T-cell (primary cell): Measurements from ENCODE around the gene WBP2. TPM values are rescaled to one million over a fixed set of nuclear protein-coding genes. Genes with fewer than 3 reads are reported as not detected.
A peak's percentile ranks its signal among the peaks of the same experiment; 100 is the strongest.
"Not testable (repeated sequence)": the region's sequence is repeated elsewhere in the genome, so short reads cannot be mapped to it uniquely, and the experiment has no call there.

Source experiments
- ATAC-seq, 4 experiments: fragments of 200-7000 bp in 3 of 4; fragments of 150-1000 bp in 1 of 4; cut with Tn5 transposase; replicated peaks in 1 of 4; 1 replicate in 3 of 4; 2 replicates in 1 of 4; pipeline ENCODE4 v1.10.0; 2021; ENCODE audit warnings: moderate library complexity in 3 of 4, mild to moderate bottlenecking in 2 of 4, moderate number of reproducible peaks in 1 of 4
- CTCF ChIA-PET, 2 donors: fragments of 300-600 bp; sonication (Branson Sonifier 250); formaldehyde crosslinking; loops; one replicate each; lab custom pipeline; 2022; ENCODE audit warnings: antibody characterized with exemption in 2 of 2; lab: Charles Lee
- POLR2A ChIA-PET, 2 donors: fragments of 300-600 bp; sonication (Branson Sonifier 250); formaldehyde crosslinking; loops; one replicate each; lab custom pipeline; 2022; ENCODE audit warnings: antibody characterized with exemption in 2 of 2; lab: Charles Lee
- DNase-seq, 35 experiments: peaks; one replicate each; pipeline versions ENCODE4 v3.0.0 to v3.0.0-alpha.2; 2013 to 2023
- H3K27ac ChIP-seq: one replicate; pipeline ENCODE4 v1.5.1; 2013; ENCODE audit warnings: low read length
- H3K27me3 ChIP-seq, 2 experiments: replicated peaks in 1 of 2; 1 replicate in 1 of 2; 2 replicates in 1 of 2; pipeline versions ENCODE4 v1.6.1 to v1.7.0; 2013; ENCODE audit warnings: low read length in 1 of 2, mixed read lengths in 1 of 2; ENCODE audit not compliant: control insufficient read depth in 2 of 2, insufficient read depth in 2 of 2; ENCODE audit errors: extremely low read depth in 1 of 2
- H3K36me3 ChIP-seq, 2 donors: 1 replicate in 1 of 2; 2 replicates in 1 of 2; pipeline versions ENCODE4 v1.6.1 to v1.7.0; 2013; ENCODE audit warnings: low read length in 1 of 2; ENCODE audit not compliant: control insufficient read depth in 2 of 2, insufficient read depth in 1 of 2; ENCODE audit errors: extremely low read depth in 1 of 2
- H3K4me1 ChIP-seq, 2 experiments: 1 replicate in 1 of 2; 2 replicates in 1 of 2; pipeline versions ENCODE4 v1.6.1 to v1.7.0; 2013; ENCODE audit warnings: low read length in 2 of 2, mixed read lengths in 1 of 2; ENCODE audit not compliant: insufficient read depth in 2 of 2, control insufficient read depth in 1 of 2; ENCODE audit errors: extremely low read depth in 1 of 2
- H3K4me3 ChIP-seq, 2 donors: 1 replicate in 1 of 2; 2 replicates in 1 of 2; pipeline versions ENCODE4 v1.5.1 to v1.7.0; 2013; ENCODE audit warnings: mild to moderate bottlenecking in 2 of 2, low read length in 1 of 2, moderate library complexity in 1 of 2; ENCODE audit not compliant: control insufficient read depth in 1 of 2; ENCODE audit errors: extremely low read depth in 1 of 2
- H3K9me3 ChIP-seq: 2 replicates; pipeline ENCODE4 v1.7.0; 2013
- H3K27ac Mint-ChIP-seq, 2 donors: one replicate each; pipeline ENCODE4 v1.8.0; 2020 to 2021; ENCODE audit warnings: mild to moderate bottlenecking in 2 of 2, mixed read lengths in 2 of 2
- H3K27me3 Mint-ChIP-seq, 2 donors: one replicate each; pipeline ENCODE4 v1.8.0; 2021 to 2022; ENCODE audit warnings: mixed read lengths in 2 of 2
- H3K36me3 Mint-ChIP-seq: one replicate; pipeline ENCODE4 v1.8.0; 2021; ENCODE audit warnings: mixed read lengths
- H3K4me1 Mint-ChIP-seq, 3 donors: one replicate each; pipeline ENCODE4 v1.8.0; 2020 to 2022; ENCODE audit warnings: mixed read lengths in 3 of 3, mild to moderate bottlenecking in 1 of 3
- H3K4me3 Mint-ChIP-seq, 3 donors: one replicate each; pipeline ENCODE4 v1.8.0; 2020 to 2022; ENCODE audit warnings: mild to moderate bottlenecking in 3 of 3, mixed read lengths in 3 of 3, moderate library complexity in 3 of 3
- H3K9me3 Mint-ChIP-seq, 3 donors: one replicate each; pipeline ENCODE4 v1.8.0; 2020 to 2022; ENCODE audit warnings: mixed read lengths in 3 of 3
- WGBS: methylation state at CpG from one replicate; pipeline ENCODE4 v1.1.5; 2013; ENCODE audit warnings: missing lambda C conversion rate; ENCODE audit not compliant: insufficient coverage; 5-methylcytosine and 5-hydroxymethylcytosine counted together
- total RNA-seq, 35 experiments: library from RNA in 6 of 35; stranded (reverse) in 6 of 35; fragments of 120-200 nt in 1 of 35; gene quantifications; one replicate each; pipeline versions ENCODE4 v1.2.1 to v1.2.4 and lab custom pipeline; 2013 to 2026

The WBP2 gene
- total RNA-seq, 5 donors from 2014 or later (not counting 1 experiment from before 2014, with no cell fraction given), result 91.4 to 158 (median 138) TPM

- 26% methylated on average over 4 of the region's 8 CpGs for WGBS
- H3K36me3 Mint-ChIP-seq, result no peaks in the 10 kb centered on the region
- H3K9me3 Mint-ChIP-seq, result no peaks in the 10 kb centered on the region
- ATAC-seq (peak; percentile 54 to 75 (median 73)), DNase-seq (peak in 14 of 35 experiments; percentile 15 to 68 (median 34))
- H3K27me3 Mint-ChIP-seq, result no peaks in the 10 kb centered on the region
- H3K36me3 ChIP-seq, result no peaks in the 10 kb centered on the region
- POLR2A ChIA-PET, result interaction anchor here (0.6 to 0.9 kb wide), 7 partner anchors 9 to 230 kb away, joined by 3 to 7 read pairs (median 4); partner anchors contain the start of genes UNK (in 1 of the 2) and WBP2 (in 1 of the 2)
- H3K9me3 ChIP-seq, result no peaks in the 10 kb centered on the region
- peaks cover 16 to 28% (median 19%) of the 10 kb centered on the region in 3 donors for H3K4me1 Mint-ChIP-seq
- peak overlapping the region; percentile 89 for H3K27ac Mint-ChIP-seq
- peaks cover 6 to 27% of the 10 kb centered on the region in 2 experiments for H3K4me1 ChIP-seq
- H3K27ac ChIP-seq, result peak overlapping the region; percentile 72
- H3K27me3 ChIP-seq, result no peaks in the 10 kb centered on the region
- no peak overlapping the region for H3K4me3 ChIP-seq
- H3K4me3 Mint-ChIP-seq, result peak overlapping the region in 2 of 3 donors; percentile 27 to 31
- CTCF ChIA-PET, result interaction anchor here in 1 of 2 donors (0.6 to 1.4 kb wide), 6 partner anchors 9 to 618 kb away, joined by 3 to 10 read pairs (median 4); partner anchors contain the start of genes TRIM65 and WBP2
Observed at GRCh38 chr17:75864448-75864871, 9.3 kb upstream of the WBP2 start.

GRCh38 chr17:75861927-75862317 is 6.8 kb upstream of the WBP2 start:
- ATAC-seq (no peak), DNase-seq (no peak)
- Histone ChIP-seq H3K27me3 (no peaks in the 10 kb centered on the region), H3K27ac (no peak overlapping the region), H3K9me3 (no peaks in the 10 kb centered on the region), H3K36me3 (no peaks in the 10 kb centered on the region), H3K4me1 (peaks cover 10 to 40% of the 10 kb centered on the region in 2 experiments), H3K4me3 (no peak overlapping the region)
- Mint-ChIP-seq H3K4me1 (peaks cover 25 to 43% (median 27%) of the 10 kb centered on the region in 3 donors), H3K27me3 (no peaks in the 10 kb centered on the region), H3K27ac (peak overlapping the region in 1 of 2 donors; percentile 28), H3K36me3 (no peaks in the 10 kb centered on the region), H3K4me3 (no peak overlapping the region), H3K9me3 (no peaks in the 10 kb centered on the region)
- ChIA-PET POLR2A (interaction anchor here in 1 of 2 donors (0.6 kb wide), 1 partner anchor 411 kb away, joined by 7 read pairs; no protein-coding TSS in a partner anchor), CTCF (interaction anchor here (0.9 to 2.1 kb wide), 4 partner anchors 18 to 109 kb away, joined by 3 to 6 read pairs (median 4); partner anchors contain the start of genes TRIM65 (in 1 of the 2) and UNC13D (in 1 of the 2))
- WGBS, result 94% methylated on average over 6 of the region's 9 CpGs

GRCh38 chr17:75859358-75859757 is 4.2 kb upstream of the WBP2 start:
- ATAC-seq, DNase-seq, CTCF ChIA-PET, H3K36me3 ChIP-seq, H3K9me3 Mint-ChIP-seq, H3K27me3 ChIP-seq, H3K4me3 Mint-ChIP-seq, H3K27me3 Mint-ChIP-seq, H3K9me3 ChIP-seq, H3K4me3 ChIP-seq, H3K36me3 Mint-ChIP-seq, H3K27ac ChIP-seq: not testable (repeated sequence)
- Mint-ChIP-seq H3K27ac (peak overlapping the region in 1 of 2 donors; percentile 34), H3K4me1 (peaks cover 21 to 40% (median 27%) of the 10 kb centered on the region in 3 donors)
- POLR2A ChIA-PET, result interaction anchor here in 1 of 2 donors (0.6 kb wide), 1 partner anchor 9 kb away, joined by 3 read pairs; no protein-coding TSS in a partner anchor
- H3K4me1 ChIP-seq, result peaks cover 12 to 37% of the 10 kb centered on the region in 2 experiments
- 100% methylated on average over 3 of the region's 10 CpGs for WGBS

DNA sequence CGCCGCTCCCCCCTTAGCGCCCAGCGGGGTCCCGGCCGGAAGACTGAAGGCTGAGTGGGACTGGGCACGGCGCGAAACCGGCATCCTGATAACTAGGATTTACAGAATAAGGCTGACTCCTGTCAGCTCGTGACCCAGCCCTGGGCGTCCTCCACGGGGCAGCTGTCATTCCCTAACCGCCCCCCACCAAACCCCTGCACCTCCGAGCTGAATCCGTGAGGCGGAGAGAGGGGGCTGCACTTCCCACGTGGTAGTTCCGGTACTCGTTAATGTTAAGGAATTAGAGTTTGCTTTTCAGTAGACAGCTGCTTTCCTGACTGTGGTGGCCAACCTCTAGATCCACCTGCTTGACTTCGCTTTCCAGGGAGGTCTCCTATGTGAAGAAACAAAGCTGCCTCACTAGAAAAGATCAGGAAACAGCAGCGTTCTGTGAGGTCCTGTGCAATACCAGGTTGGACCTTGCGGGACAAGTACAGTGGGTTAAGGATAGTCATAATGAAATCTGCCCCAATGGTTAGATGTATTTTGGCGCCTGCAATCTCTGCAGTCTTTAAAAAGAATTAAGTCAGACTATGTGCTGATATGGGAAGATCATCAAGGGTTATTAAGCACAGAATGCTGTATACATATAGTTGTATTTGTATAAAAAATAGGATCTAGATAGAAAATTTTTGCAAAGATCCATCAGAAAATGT is 1.1 kb upstream of the WBP2 start:
- peak overlapping the region; percentile 88 to 90 for H3K4me3 ChIP-seq
- Mint-ChIP-seq H3K27me3 (no peaks in the 10 kb centered on the region), H3K4me1 (peaks cover 34 to 45% (median 35%) of the 10 kb centered on the region in 3 donors), H3K9me3 (no peaks in the 10 kb centered on the region), H3K36me3 (peaks cover 3% of the 10 kb centered on the region), H3K27ac (peak overlapping the region; percentile 88 to 91), H3K4me3 (no peak overlapping the region)
- ATAC-seq (peak in 3 of 4 experiments; percentile 22 to 39 (median 37)), DNase-seq (no peak)
- POLR2A ChIA-PET, result interaction anchor here (1.1 to 1.6 kb wide), 5 partner anchors 8 to 79 kb away, joined by 3 to 7 read pairs (median 6); no protein-coding TSS in a partner anchor
- WGBS, result 2% methylated on average over 12 of the region's 24 CpGs
- H3K27me3 ChIP-seq, result no peaks in the 10 kb centered on the region
- peaks cover 13 to 40% of the 10 kb centered on the region in 2 experiments for H3K4me1 ChIP-seq
- H3K9me3 ChIP-seq, result no peaks in the 10 kb centered on the region
- H3K27ac ChIP-seq, result peak overlapping the region; percentile 77
- peaks cover 0 to 8% of the 10 kb centered on the region in 2 donors for H3K36me3 ChIP-seq
- CTCF ChIA-PET, result interaction anchor here in 1 of 2 donors (1.1 to 2.4 kb wide), 12 partner anchors 9 to 108 kb away, joined by 4 to 33 read pairs (median 9); partner anchors contain the start of genes GALK1 and TRIM65

- peak overlapping the region; percentile 88 to 90 for H3K4me3 ChIP-seq
- WGBS, result 1% methylated on average over 16 of the region's 19 CpGs
- no peak overlapping the region for H3K4me3 Mint-ChIP-seq
- DNase-seq, result no peak
- peak; percentile 3 to 21 (median 8) for ATAC-seq
- peak overlapping the region; percentile 76 for H3K27ac ChIP-seq
- no peaks in the 10 kb centered on the region for H3K9me3 Mint-ChIP-seq
- no peak overlapping the region for H3K27ac Mint-ChIP-seq
- no peaks in the 10 kb centered on the region for H3K27me3 ChIP-seq
- H3K36me3 Mint-ChIP-seq, result peaks cover 4% of the 10 kb centered on the region
- CTCF ChIA-PET, result interaction anchor here (0.5 to 2.4 kb wide), 29 partner anchors 8 to 566 kb away, joined by 3 to 33 read pairs (median 4); partner anchors contain the start of genes FBF1 (in 1 of the 2), GALK1 (in 1 of the 2), SLC25A19 (in 1 of the 2) and TRIM65 (in 1 of the 2)
- peaks cover 13 to 38% of the 10 kb centered on the region in 2 experiments for H3K4me1 ChIP-seq
- H3K4me1 Mint-ChIP-seq, result peaks cover 33 to 43% (median 35%) of the 10 kb centered on the region in 3 donors
- no peaks in the 10 kb centered on the region for H3K9me3 ChIP-seq
- peaks cover 0 to 19% of the 10 kb centered on the region in 2 donors for H3K36me3 ChIP-seq
- H3K27me3 Mint-ChIP-seq, result no peaks in the 10 kb centered on the region
- POLR2A ChIA-PET, result interaction anchor here (0.5 to 1.6 kb wide), 17 partner anchors 10 to 393 kb away, joined by 3 to 24 read pairs (median 6); partner anchors contain the start of gene UNK (in 1 of the 2)
Observed at GRCh38 chr17:75854881-75855309, 240 bp downstream of the WBP2 start.
